A673 (cell line): ENCODE data around the gene SPPL2B. TPM values are rescaled to one million over a fixed set of nuclear protein-coding genes. Genes with fewer than 3 reads are reported as not detected.

Experiments
- BruUV-seq: library from RNA; stranded (reverse); fragments of 400-500 nt; replicated peaks from 2 replicates; lab custom pipeline; 2021; lab: Mats Ljungman, UMichigan
- CTCF ChIA-PET: fragments of 300-600 bp; sonication (Branson Sonifier 250); formaldehyde crosslinking; loops from one replicate; lab custom pipeline; 2022; ENCODE audit warnings: antibody characterized with exemption; lab: Charles Lee
- POLR2A ChIA-PET: fragments of 300-600 bp; sonication (Branson Sonifier 250); formaldehyde crosslinking; loops from one replicate; lab custom pipeline; 2022; ENCODE audit warnings: antibody characterized with exemption; ENCODE audit not compliant: low non-redundant PET; lab: Charles Lee
- DNase-seq: peaks from one replicate; pipeline ENCODE4 v3.0.0-alpha.2; 2015; ENCODE audit warnings: low spot score
- H3K27ac ChIP-seq: fragments of 200-600 bp; sonication (generic); 2 replicates; pipeline ENCODE4 v1.5.1; 2016; ENCODE audit warnings: mixed run types, low read depth, mild to moderate bottlenecking, mixed read lengths, antibody characterized with exemption, low read length; ENCODE audit not compliant: poor library complexity, severe bottlenecking
- H3K27me3 ChIP-seq: fragments of 200-600 bp; sonication (generic); replicated peaks from 2 replicates; pipeline ENCODE4 v1.6.1; 2017; ENCODE audit warnings: mixed run types, low read depth, mild to moderate bottlenecking, mixed read lengths, antibody characterized with exemption, low read length; ENCODE audit not compliant: insufficient read depth, poor library complexity
- H3K36me3 ChIP-seq: fragments of 200-600 bp; sonication (generic); 2 replicates; pipeline ENCODE4 v1.6.1; 2016; ENCODE audit warnings: mixed run types, mild to moderate bottlenecking, mixed read lengths, antibody characterized with exemption, low read length; ENCODE audit not compliant: insufficient read depth, poor library complexity, severe bottlenecking
- H3K4me1 ChIP-seq: fragments of 200-600 bp; sonication (generic); 2 replicates; pipeline ENCODE4 v1.6.1; 2017; ENCODE audit warnings: mixed run types, mild to moderate bottlenecking, mixed read lengths, antibody characterized with exemption, low read length; ENCODE audit not compliant: insufficient read depth, poor library complexity, severe bottlenecking
- H3K4me3 ChIP-seq: fragments of 200-600 bp; sonication (generic); 2 replicates; pipeline ENCODE4 v1.5.1; 2016; ENCODE audit warnings: low read depth, mixed run types, mild to moderate bottlenecking, mixed read lengths, low read length; ENCODE audit not compliant: poor library complexity, severe bottlenecking
- H3K9me3 ChIP-seq: fragments of 200-600 bp; sonication (generic); 2 replicates; pipeline ENCODE4 v1.6.1; 2016; ENCODE audit warnings: mixed run types, low read depth, mild to moderate bottlenecking, mixed read lengths, antibody characterized with exemption, low read length; ENCODE audit not compliant: poor library complexity, severe bottlenecking
- CTCF ChIP-seq: fragments of 300-800, 200-600 bp; sonication (generic); conservative IDR thresholded peaks from 2 replicates; pipeline ENCODE4 v1.5.1; 2017; ENCODE audit warnings: low read depth, mild to moderate bottlenecking, antibody characterized with exemption, low read length, moderate library complexity, mixed read lengths
- EZH2 ChIP-seq: fragments of 200-600 bp; sonication (generic); IDR thresholded peaks from 2 replicates; pipeline ENCODE4 v1.6.1; 2017; ENCODE audit warnings: borderline replicate concordance, low read depth, mild to moderate bottlenecking, mixed read lengths, antibody characterized with exemption, low read length; ENCODE audit not compliant: poor library complexity, severe bottlenecking
- intact Hi-C: fragments of 100-400 bp; cut with micrococcal nuclease; formaldehyde crosslinking; loops from one replicate; pipeline ENCODE4 v1.10.0; 2022; ENCODE audit not compliant: unreplicated experiment
- total RNA-seq: library from RNA; stranded (reverse); gene quantifications from 2 replicates; pipeline ENCODE4 v1.2.3, GENCODE V29; 2021

Gene SPPL2B
- total RNA-seq, 1 experiment from 2014 or later, result 86.8 TPM

- Histone ChIP-seq H3K4me1 (no peaks in the 10 kb centered on the region), H3K27ac (no peak overlapping the region), H3K27me3 (peaks cover 7% of the 10 kb centered on the region), H3K36me3 (no peaks in the 10 kb centered on the region), H3K4me3 (no peak overlapping the region), H3K9me3 (no peaks in the 10 kb centered on the region)
- CTCF ChIA-PET, result no interaction called here
- no peak for DNase-seq
- no TSS peak for BruUV-seq
- intact Hi-C loops, result no loop called here
- TF ChIP-seq EZH2, result no peak
- no peak for TF ChIP-seq CTCF
- POLR2A ChIA-PET, result no interaction called here
Observed at GRCh38 chr19:2353887-2354592, 25.6 kb downstream of the SPPL2B start.

- no peaks in the 10 kb centered on the region for H3K9me3 ChIP-seq
- ChIA-PET POLR2A (no interaction called here), CTCF (no interaction called here)
- TF ChIP-seq CTCF (no peak), EZH2 (no peak)
- no peak overlapping the region for H3K4me3 ChIP-seq
- no peak overlapping the region for H3K27ac ChIP-seq
- no TSS peak for BruUV-seq
- H3K4me1 ChIP-seq, result no peaks in the 10 kb centered on the region
- intact Hi-C loops, result no loop called here
- peaks cover 11% of the 10 kb centered on the region for H3K27me3 ChIP-seq
- DNase-seq, result no peak
- H3K36me3 ChIP-seq, result no peaks in the 10 kb centered on the region
Observed at GRCh38 chr19:2354670-2355069, 26.2 kb downstream of the SPPL2B start.

- CTCF ChIA-PET, result interaction anchor here (1.1 kb wide), 1 partner anchor 20 kb away, joined by 4 read pairs; no protein-coding TSS in a partner anchor
- Histone ChIP-seq H3K4me3 (no peak overlapping the region), H3K27me3 (peaks cover 18% of the 10 kb centered on the region), H3K9me3 (no peaks in the 10 kb centered on the region), H3K36me3 (no peaks in the 10 kb centered on the region), H3K4me1 (no peaks in the 10 kb centered on the region), H3K27ac (no peak overlapping the region)
- intact Hi-C loops, result no loop called here
- POLR2A ChIA-PET, result interaction anchor here (0.5 kb wide), 1 partner anchor 10 kb away, joined by 3 read pairs; no protein-coding TSS in a partner anchor
- no peak for DNase-seq
- no TSS peak for BruUV-seq
- TF ChIP-seq CTCF (no peak), EZH2 (no peak)
Observed at GRCh38 chr19:2355168-2356035, 26.9 kb downstream of the SPPL2B start.
